MCF 10A (cell line): ENCODE results near the gene ZC3H10. TPM values are rescaled to one million over a fixed set of nuclear protein-coding genes. Genes with fewer than 3 reads are reported as not detected.

Source experiments
- BruUV-seq: library from RNA; stranded (reverse); fragments of 400-500 nt; replicated peaks from 2 replicates; lab custom pipeline; 2021; lab: Mats Ljungman, UMichigan
- CTCF ChIA-PET: fragments of 300-600 bp; sonication (Branson Sonifier 250); formaldehyde crosslinking; extraction: SDS; loops from one replicate; lab custom pipeline; 2021; ENCODE audit warnings: antibody characterized with exemption, inconsistent platforms; lab: Yijun Ruan, JAX
- POLR2A ChIA-PET: fragments of 300-600, 350-650 bp; sonication (Branson Sonifier 250); formaldehyde crosslinking; extraction: SDS; loops from one replicate; lab custom pipeline; 2020; ENCODE audit warnings: antibody characterized with exemption, inconsistent platforms; lab: Yijun Ruan, JAX
- DNase-seq: peaks from one replicate; pipeline ENCODE4 v3.0.0-alpha.2; 2018; ENCODE audit not compliant: unreplicated experiment
- H3K27ac Mint-ChIP-seq: one replicate; pipeline ENCODE4 v1.8.0; 2022; ENCODE audit warnings: mild to moderate bottlenecking, low read depth, mixed read lengths; ENCODE audit not compliant: unreplicated experiment
- H3K27me3 Mint-ChIP-seq: one replicate; pipeline ENCODE4 v1.8.0; 2022; ENCODE audit warnings: mixed read lengths; ENCODE audit not compliant: insufficient read depth, unreplicated experiment
- H3K36me3 Mint-ChIP-seq: one replicate; pipeline ENCODE4 v1.8.0; 2022; ENCODE audit warnings: mild to moderate bottlenecking, moderate library complexity, mixed read lengths; ENCODE audit not compliant: insufficient read depth, unreplicated experiment
- H3K4me1 Mint-ChIP-seq: one replicate; pipeline ENCODE4 v1.8.0; 2022; ENCODE audit warnings: mixed read lengths; ENCODE audit not compliant: insufficient read depth, unreplicated experiment
- H3K4me3 Mint-ChIP-seq: one replicate; pipeline ENCODE4 v1.8.0; 2022; ENCODE audit warnings: mild to moderate bottlenecking, moderate library complexity, mixed read lengths; ENCODE audit not compliant: unreplicated experiment
- H3K9me3 Mint-ChIP-seq: one replicate; pipeline ENCODE4 v1.8.0; 2022; ENCODE audit warnings: mixed read lengths; ENCODE audit not compliant: unreplicated experiment
- CTCF ChIP-seq: fragments of 200-600 bp; IDR thresholded peaks from one replicate; pipeline ENCODE4 v1.8.0; 2022; ENCODE audit warnings: antibody characterized with exemption, mild to moderate bottlenecking; ENCODE audit not compliant: unreplicated experiment
- intact Hi-C: fragments of 100-400 bp; cut with micrococcal nuclease; formaldehyde crosslinking; loops from 2 replicates; pipeline ENCODE4 v1.14.1; 2022
- total RNA-seq: library from RNA; stranded (reverse); gene quantifications from 2 replicates; pipeline ENCODE4 v1.2.3, GENCODE V29; 2022

Gene ZC3H10
- total RNA-seq, 1 experiment from 2014 or later: 2.8 TPM

- BruUV-seq: no TSS peak
- Mint-ChIP-seq H3K9me3 (no peaks in the 10 kb centered on the region), H3K4me1 (no peaks in the 10 kb centered on the region), H3K4me3 (peak overlapping the region; percentile 87), H3K36me3 (no peaks in the 10 kb centered on the region), H3K27me3 (no peaks in the 10 kb centered on the region), H3K27ac (no peak overlapping the region)
- DNase-seq: peak; percentile 30
- ChIA-PET POLR2A (interaction anchor here (0.6 to 3.0 kb wide), 10 partner anchors 14 to 116 kb away, joined by 3 to 66 read pairs (median 4); partner anchors contain the start of genes ESYT1, PA2G4 and ZC3H10), CTCF (interaction anchor here (0.6 to 1.6 kb wide), 10 partner anchors 11 to 166 kb away, joined by 3 to 7 read pairs (median 4); partner anchors contain the start of genes RPL41 and ZC3H10)
- TF ChIP-seq CTCF: no peak
- intact Hi-C loops: no loop called here
Observed at GRCh38 chr12:56080556-56081138, 37.4 kb upstream of the ZC3H10 start.

- Mint-ChIP-seq H3K4me3 (peak overlapping the region; percentile 87), H3K27me3 (no peaks in the 10 kb centered on the region), H3K36me3 (no peaks in the 10 kb centered on the region), H3K4me1 (no peaks in the 10 kb centered on the region), H3K27ac (no peak overlapping the region), H3K9me3 (no peaks in the 10 kb centered on the region)
- CTCF ChIA-PET: interaction anchor here (0.8 to 1.6 kb wide), 4 partner anchors 10 to 36 kb away, joined by 3 to 7 read pairs (median 4); partner anchors contain the start of genes RPL41 and ZC3H10
- BruUV-seq: no TSS peak
- intact Hi-C loops: no loop called here
- no peak for TF ChIP-seq CTCF
- POLR2A ChIA-PET: interaction anchor here (0.9 to 3.0 kb wide), 9 partner anchors 13 to 109 kb away, joined by 3 to 66 read pairs (median 4); partner anchors contain the start of genes ESYT1, PA2G4 and ZC3H10
- no peak for DNase-seq
Observed at GRCh38 chr12:56081393-56082347, 36.4 kb upstream of the ZC3H10 start.

GRCh38 chr12:56082382-56082781 is 35.7 kb upstream of the ZC3H10 start:
- Mint-ChIP-seq H3K36me3 (no peaks in the 10 kb centered on the region), H3K4me3 (no peak overlapping the region), H3K27me3 (no peaks in the 10 kb centered on the region), H3K4me1 (no peaks in the 10 kb centered on the region), H3K9me3 (no peaks in the 10 kb centered on the region), H3K27ac (no peak overlapping the region)
- no peak for TF ChIP-seq CTCF
- ChIA-PET POLR2A (interaction anchor here (1.7 to 3.0 kb wide), 2 partner anchors 21 to 39 kb away, joined by 4 to 10 read pairs; partner anchors contain the start of gene PA2G4), CTCF (interaction anchor here (0.7 to 0.8 kb wide), 2 partner anchors 12 to 21 kb away, joined by 3 to 4 read pairs; no protein-coding TSS in a partner anchor)
- intact Hi-C loops: no loop called here
- no TSS peak for BruUV-seq
- no peak for DNase-seq
